Measurements from ENCODE around the gene ZNF385D. TPM values are rescaled to one million over a fixed set of nuclear protein-coding genes. Genes with fewer than 3 reads are reported as not detected.

The ZNF385D gene
- polyA plus RNA-seq, 1 donor: 2.2 TPM

GRCh38 chr3:21426920-21427319 lies 324.1 kb downstream of the ZNF385D start:
- DNase-seq: no peak
- Histone ChIP-seq H3K27me3 (ENCODE audit: control insufficient read depth, insufficient read depth, low read length) (no peaks in the 10 kb centered on the region), H3K4me1 (ENCODE audit: control insufficient read depth, insufficient read depth, low read length) (no peaks in the 10 kb centered on the region), H3K27ac (ENCODE audit: low read length) (no peak overlapping the region), H3K4me3 (ENCODE audit: low read length) (no peak overlapping the region), H3K9me3 (ENCODE audit: control insufficient read depth, low read depth, low read length) (no peaks in the 10 kb centered on the region), H3K36me3 (ENCODE audit: control insufficient read depth, insufficient read depth, low read length) (no peaks in the 10 kb centered on the region)
- no CpG with 5 or more reads among the region's 4 CpGs for WGBS (ENCODE audit: insufficient coverage, low lambda C conversion rate)

GRCh38 chr3:21425715-21426114 lies 325.3 kb downstream of the ZNF385D start:
- DNase-seq: no peak
- 64% methylated on average over 2 of the region's 2 CpGs for WGBS (ENCODE audit: insufficient coverage, low lambda C conversion rate)
- Histone ChIP-seq H3K27ac (ENCODE audit: low read length) (no peak overlapping the region), H3K36me3 (ENCODE audit: control insufficient read depth, insufficient read depth, low read length) (no peaks in the 10 kb centered on the region), H3K4me3 (ENCODE audit: low read length) (no peak overlapping the region), H3K4me1 (ENCODE audit: control insufficient read depth, insufficient read depth, low read length) (no peaks in the 10 kb centered on the region), H3K9me3 (ENCODE audit: control insufficient read depth, low read depth, low read length) (no peaks in the 10 kb centered on the region), H3K27me3 (ENCODE audit: control insufficient read depth, insufficient read depth, low read length) (no peaks in the 10 kb centered on the region)

- no peak for DNase-seq
- no CpG with 5 or more reads among the region's 9 CpGs for WGBS (ENCODE audit: insufficient coverage, low lambda C conversion rate)
- H3K27ac ChIP-seq (ENCODE audit: low read length): no peak overlapping the region
- H3K27me3 ChIP-seq (ENCODE audit: control insufficient read depth, insufficient read depth, low read length): no peaks in the 10 kb centered on the region
- no peaks in the 10 kb centered on the region for H3K4me1 ChIP-seq (ENCODE audit: control insufficient read depth, insufficient read depth, low read length)
- H3K36me3 ChIP-seq (ENCODE audit: control insufficient read depth, insufficient read depth, low read length): no peaks in the 10 kb centered on the region
- H3K4me3 ChIP-seq (ENCODE audit: low read length): no peak overlapping the region
- H3K9me3 ChIP-seq (ENCODE audit: control insufficient read depth, low read depth, low read length): no peaks in the 10 kb centered on the region
Measured at GRCh38 chr3:21421096-21421495, 329.9 kb downstream of the ZNF385D start.

- no CpG with 5 or more reads among the region's 1 CpG for WGBS (ENCODE audit: insufficient coverage, low lambda C conversion rate)
- Histone ChIP-seq H3K9me3 (ENCODE audit: control insufficient read depth, low read depth, low read length) (no peaks in the 10 kb centered on the region), H3K4me1 (ENCODE audit: control insufficient read depth, insufficient read depth, low read length) (no peaks in the 10 kb centered on the region), H3K27me3 (ENCODE audit: control insufficient read depth, insufficient read depth, low read length) (no peaks in the 10 kb centered on the region), H3K4me3 (ENCODE audit: low read length) (no peak overlapping the region), H3K36me3 (ENCODE audit: control insufficient read depth, insufficient read depth, low read length) (no peaks in the 10 kb centered on the region), H3K27ac (ENCODE audit: low read length) (no peak overlapping the region)
- no peak for DNase-seq
Measured at GRCh38 chr3:21417991-21418390, 333.0 kb downstream of the ZNF385D start.

- H3K27me3 ChIP-seq (ENCODE audit: control insufficient read depth, insufficient read depth, low read length): no peaks in the 10 kb centered on the region
- no peak overlapping the region for H3K27ac ChIP-seq (ENCODE audit: low read length)
- 70% methylated on average over 2 of the region's 4 CpGs for WGBS (ENCODE audit: insufficient coverage, low lambda C conversion rate)
- no peaks in the 10 kb centered on the region for H3K9me3 ChIP-seq (ENCODE audit: control insufficient read depth, low read depth, low read length)
- no peaks in the 10 kb centered on the region for H3K4me1 ChIP-seq (ENCODE audit: control insufficient read depth, insufficient read depth, low read length)
- no peaks in the 10 kb centered on the region for H3K36me3 ChIP-seq (ENCODE audit: control insufficient read depth, insufficient read depth, low read length)
- DNase-seq: no peak
- no peak overlapping the region for H3K4me3 ChIP-seq (ENCODE audit: low read length)
Measured at GRCh38 chr3:21414506-21414905, 336.5 kb downstream of the ZNF385D start.

- H3K36me3 ChIP-seq (ENCODE audit: control insufficient read depth, insufficient read depth, low read length): no peaks in the 10 kb centered on the region
- peaks cover 4% of the 10 kb centered on the region for H3K9me3 ChIP-seq (ENCODE audit: control insufficient read depth, low read depth, low read length)
- WGBS (ENCODE audit: insufficient coverage, low lambda C conversion rate): no CpG with 5 or more reads among the region's 1 CpG
- H3K27me3 ChIP-seq (ENCODE audit: control insufficient read depth, insufficient read depth, low read length): no peaks in the 10 kb centered on the region
- no peaks in the 10 kb centered on the region for H3K4me1 ChIP-seq (ENCODE audit: control insufficient read depth, insufficient read depth, low read length)
- DNase-seq: no peak
- no peak overlapping the region for H3K27ac ChIP-seq (ENCODE audit: low read length)
- H3K4me3 ChIP-seq (ENCODE audit: low read length): no peak overlapping the region
Measured at GRCh38 chr3:21411058-21411457, 340.0 kb downstream of the ZNF385D start.

- 67% methylated on average over 2 of the region's 2 CpGs for WGBS (ENCODE audit: insufficient coverage, low lambda C conversion rate)
Measured at GRCh38 chr3:21409401-21409800, 341.6 kb downstream of the ZNF385D start.

GRCh38 chr3:21407743-21408142 lies 343.3 kb downstream of the ZNF385D start:
- Histone ChIP-seq H3K9me3 (ENCODE audit: control insufficient read depth, low read depth, low read length) (peaks cover 14% of the 10 kb centered on the region), H3K27me3 (ENCODE audit: control insufficient read depth, insufficient read depth, low read length) (no peaks in the 10 kb centered on the region), H3K27ac (ENCODE audit: low read length) (no peak overlapping the region), H3K4me3 (ENCODE audit: low read length) (no peak overlapping the region), H3K4me1 (ENCODE audit: control insufficient read depth, insufficient read depth, low read length) (no peaks in the 10 kb centered on the region), H3K36me3 (ENCODE audit: control insufficient read depth, insufficient read depth, low read length) (no peaks in the 10 kb centered on the region)
- no peak for DNase-seq
- WGBS (ENCODE audit: insufficient coverage, low lambda C conversion rate): 100% methylated on average over 1 of the region's 1 CpG

More at GRCh38 chr3:21409401-21409800, 341.6 kb downstream of the ZNF385D start:
- Histone ChIP-seq H3K27me3 (ENCODE audit: control insufficient read depth, insufficient read depth, low read length) (no peaks in the 10 kb centered on the region), H3K9me3 (ENCODE audit: control insufficient read depth, low read depth, low read length) (peaks cover 14% of the 10 kb centered on the region), H3K27ac (ENCODE audit: low read length) (no peak overlapping the region), H3K4me3 (ENCODE audit: low read length) (no peak overlapping the region), H3K36me3 (ENCODE audit: control insufficient read depth, insufficient read depth, low read length) (no peaks in the 10 kb centered on the region), H3K4me1 (ENCODE audit: control insufficient read depth, insufficient read depth, low read length) (no peaks in the 10 kb centered on the region)
- no peak for DNase-seq

- no CpG with 5 or more reads among the region's 47 CpGs for WGBS (ENCODE audit: insufficient coverage, low lambda C conversion rate)
- H3K27me3 ChIP-seq (ENCODE audit: control insufficient read depth, insufficient read depth, low read length): no peaks in the 10 kb centered on the region
- no peaks in the 10 kb centered on the region for H3K4me1 ChIP-seq (ENCODE audit: control insufficient read depth, insufficient read depth, low read length)
- H3K27ac ChIP-seq (ENCODE audit: low read length): no peak overlapping the region
- H3K9me3 ChIP-seq (ENCODE audit: control insufficient read depth, low read depth, low read length): peaks cover 14% of the 10 kb centered on the region
- no peaks in the 10 kb centered on the region for H3K36me3 ChIP-seq (ENCODE audit: control insufficient read depth, insufficient read depth, low read length)
- H3K4me3 ChIP-seq (ENCODE audit: low read length): no peak overlapping the region
- no peak for DNase-seq
Measured at GRCh38 chr3:21405671-21406667, 345.0 kb downstream of the ZNF385D start.

- no peaks in the 10 kb centered on the region for H3K27me3 ChIP-seq (ENCODE audit: control insufficient read depth, insufficient read depth, low read length)
- WGBS (ENCODE audit: insufficient coverage, low lambda C conversion rate): no CpG with 5 or more reads among the region's 4 CpGs
- H3K4me3 ChIP-seq (ENCODE audit: low read length): no peak overlapping the region
- no peaks in the 10 kb centered on the region for H3K36me3 ChIP-seq (ENCODE audit: control insufficient read depth, insufficient read depth, low read length)
- H3K27ac ChIP-seq (ENCODE audit: low read length): no peak overlapping the region
- H3K9me3 ChIP-seq (ENCODE audit: control insufficient read depth, low read depth, low read length): no peaks in the 10 kb centered on the region
- no peaks in the 10 kb centered on the region for H3K4me1 ChIP-seq (ENCODE audit: control insufficient read depth, insufficient read depth, low read length)
- no peak for DNase-seq
Measured at GRCh38 chr3:21398461-21398860, 352.5 kb downstream of the ZNF385D start.

Data from large intestine (tissue), 3 donors.